Activated CD4-positive, alpha-beta T cell treated with anti-CD3 and anti-CD28 coated beads, Interleukin-2, amount 50 U/mL, for 4 hours (primary cell): ENCODE data around the gene SLC39A10.
A peak's percentile ranks its signal among the peaks of the same experiment; 100 is the strongest.
"Not testable (repeated sequence)": the region's sequence is repeated elsewhere in the genome, so short reads cannot be mapped to it uniquely, and the experiment has no call there.

Experiments
- DNase-seq, 2 experiments: peaks; one replicate each; pipeline ENCODE4 v3.0.0-alpha.2; 2020

The SLC39A10 gene

GRCh38 chr2:195645413-195645812, 11.6 kb upstream of the SLC39A10 start:
- DNase-seq = no peak

- DNase-seq = no peak
These were observed 10.6 kb upstream of the SLC39A10 start for GRCh38 chr2:195646424-195646823.

- no peak for DNase-seq
These were observed 9.7 kb upstream of the SLC39A10 start for GRCh38 chr2:195647302-195647701.

GRCh38 chr2:195648370-195648769, 8.7 kb upstream of the SLC39A10 start:
- not testable (repeated sequence) for DNase-seq

- DNase-seq = no peak
These were observed 8.2 kb upstream of the SLC39A10 start for GRCh38 chr2:195648787-195649186.

GRCh38 chr2:195649629-195650190, 7.3 kb upstream of the SLC39A10 start:
- no peak for DNase-seq

- DNase-seq = no peak
These were observed 6.0 kb upstream of the SLC39A10 start for GRCh38 chr2:195651046-195651445.

GRCh38 chr2:195652911-195653310, 4.1 kb upstream of the SLC39A10 start:
- DNase-seq = no peak

GRCh38 chr2:195656161-195656858, 716 bp upstream of the SLC39A10 start:
- DNase-seq = no peak

- DNase-seq = peak; percentile 46 to 49
These were observed 861 bp downstream of the SLC39A10 start for GRCh38 chr2:195657634-195658540.

- DNase-seq = peak in 1 of 2 experiments; percentile 10
These were observed 1.5 kb downstream of the SLC39A10 start for GRCh38 chr2:195658541-195658890.

- no peak for DNase-seq
These were observed 2.1 kb downstream of the SLC39A10 start for GRCh38 chr2:195659114-195659513.

GRCh38 chr2:195659982-195660890, 3.2 kb downstream of the SLC39A10 start:
- DNase-seq = peak; percentile 77 to 81

GRCh38 chr2:195662138-195662537, 5.1 kb downstream of the SLC39A10 start:
- no peak for DNase-seq

GRCh38 chr2:195663007-195663406, 6.0 kb downstream of the SLC39A10 start:
- no peak for DNase-seq

- no peak for DNase-seq
These were observed 7.5 kb downstream of the SLC39A10 start for GRCh38 chr2:195664528-195664927.

- DNase-seq = not testable (repeated sequence)
These were observed 8.1 kb downstream of the SLC39A10 start for GRCh38 chr2:195665153-195665552.

GRCh38 chr2:195666113-195666712, 9.2 kb downstream of the SLC39A10 start:
- DNase-seq = no peak

GRCh38 chr2:195667974-195668373, 10.9 kb downstream of the SLC39A10 start:
- DNase-seq = no peak

- no peak for DNase-seq
These were observed 13.2 kb downstream of the SLC39A10 start for GRCh38 chr2:195670191-195670590.

- DNase-seq = no peak
These were observed 14.5 kb downstream of the SLC39A10 start for GRCh38 chr2:195671563-195671962.

GRCh38 chr2:195672674-195673073, 15.6 kb downstream of the SLC39A10 start:
- no peak for DNase-seq
